ENCODE results near the gene ZNRF1. TPM values are rescaled to one million over a fixed set of nuclear protein-coding genes. Genes with fewer than 3 reads are reported as not detected.

Gene ZNRF1
- total RNA-seq, 4 donors from 2014 or later, result 18.2 to 28.3 (median 23.6) TPM

GRCh38 chr16:75048530-75048929 lies 49.7 kb downstream of the ZNRF1 start:
- DNase-seq (ENCODE audit: extremely low spot score), result no peak
- no peak for TF ChIP-seq CTCF (IDR thresholded peaks at IDR 0.05)
- no peak for TF ChIP-seq EP300 (IDR thresholded peaks at IDR 0.05)
- no peak for TF ChIP-seq POLR2A (IDR thresholded peaks at IDR 0.05; ENCODE audit: low read depth)
- no peak for TF ChIP-seq POLR2AphosphoS5 (IDR thresholded peaks at IDR 0.05)
- H3K4me1 ChIP-seq, result peaks cover 44 to 58% (median 47%) of the 10 kb centered on the region in 4 donors
- 65% methylated on average over 8 of the region's 8 CpGs for WGBS
- intact Hi-C loops (cut with DNase I), result no loop called here
- no peak overlapping the region for H3K4me3 ChIP-seq
- H3K27me3 ChIP-seq, result no peaks in the 10 kb centered on the region
- H3K27ac ChIP-seq (replicated peaks in 1 of 4), result peak overlapping the region in 2 of 4 donors; percentile 15 to 31
- no peaks in the 10 kb centered on the region for H3K9me3 ChIP-seq
- no peaks in the 10 kb centered on the region for H3K36me3 ChIP-seq

- no peak for DNase-seq (ENCODE audit: extremely low spot score)
- no peaks in the 10 kb centered on the region for H3K36me3 ChIP-seq
- peaks cover 24 to 31% (median 30%) of the 10 kb centered on the region in 4 donors for H3K4me1 ChIP-seq
- TF ChIP-seq CTCF (IDR thresholded peaks at IDR 0.05) (no peak), POLR2AphosphoS5 (IDR thresholded peaks at IDR 0.05) (no peak), EP300 (IDR thresholded peaks at IDR 0.05) (no peak), POLR2A (IDR thresholded peaks at IDR 0.05; ENCODE audit: low read depth) (no peak)
- no peaks in the 10 kb centered on the region for H3K9me3 ChIP-seq
- H3K27ac ChIP-seq (replicated peaks in 1 of 4), result no peak overlapping the region
- H3K27me3 ChIP-seq, result no peaks in the 10 kb centered on the region
- H3K4me3 ChIP-seq, result no peak overlapping the region
- WGBS, result 92% methylated on average over 6 of the region's 6 CpGs
- intact Hi-C loops (cut with DNase I), result no loop called here
Measured at GRCh38 chr16:75052481-75053202, 53.8 kb downstream of the ZNRF1 start.

- Histone ChIP-seq H3K4me3 (no peak overlapping the region), H3K27ac (replicated peaks in 1 of 4) (no peak overlapping the region), H3K9me3 (no peaks in the 10 kb centered on the region), H3K4me1 (peaks cover 18 to 33% (median 25%) of the 10 kb centered on the region in 4 donors), H3K27me3 (no peaks in the 10 kb centered on the region), H3K36me3 (no peaks in the 10 kb centered on the region)
- TF ChIP-seq EP300 (IDR thresholded peaks at IDR 0.05) (no peak), CTCF (IDR thresholded peaks at IDR 0.05) (no peak), POLR2A (IDR thresholded peaks at IDR 0.05; ENCODE audit: low read depth) (no peak), POLR2AphosphoS5 (IDR thresholded peaks at IDR 0.05) (no peak)
- WGBS, result 72% methylated on average over 4 of the region's 4 CpGs
- no peak for DNase-seq (ENCODE audit: extremely low spot score)
- intact Hi-C loops (cut with DNase I), result no loop called here
Measured at GRCh38 chr16:75053791-75054555, 55.1 kb downstream of the ZNRF1 start.

- Histone ChIP-seq H3K4me3 (no peak overlapping the region), H3K36me3 (no peaks in the 10 kb centered on the region), H3K27me3 (no peaks in the 10 kb centered on the region), H3K9me3 (no peaks in the 10 kb centered on the region), H3K27ac (replicated peaks in 1 of 4) (no peak overlapping the region), H3K4me1 (peaks cover 19 to 37% (median 24%) of the 10 kb centered on the region in 4 donors)
- 81% methylated on average over 2 of the region's 2 CpGs for WGBS
- no peak for DNase-seq (ENCODE audit: extremely low spot score)
- intact Hi-C loops (cut with DNase I), result no loop called here
- no peak for TF ChIP-seq POLR2AphosphoS5 (IDR thresholded peaks at IDR 0.05)
- no peak for TF ChIP-seq EP300 (IDR thresholded peaks at IDR 0.05)
- no peak for TF ChIP-seq POLR2A (IDR thresholded peaks at IDR 0.05; ENCODE audit: low read depth)
- TF ChIP-seq CTCF (IDR thresholded peaks at IDR 0.05), result no peak
Measured at GRCh38 chr16:75054556-75054947, 55.7 kb downstream of the ZNRF1 start.
